SIG-M5 (cell line): ENCODE measurements around the gene CD38.
"Not testable (repeated sequence)": the region's sequence is repeated elsewhere in the genome, so short reads cannot be mapped to it uniquely, and the experiment has no call there.

Experiments used
- DNase-seq: peaks from one replicate; lab custom pipeline; 2025; lab: John Stamatoyannopoulos, UW

The CD38 gene

DNA sequence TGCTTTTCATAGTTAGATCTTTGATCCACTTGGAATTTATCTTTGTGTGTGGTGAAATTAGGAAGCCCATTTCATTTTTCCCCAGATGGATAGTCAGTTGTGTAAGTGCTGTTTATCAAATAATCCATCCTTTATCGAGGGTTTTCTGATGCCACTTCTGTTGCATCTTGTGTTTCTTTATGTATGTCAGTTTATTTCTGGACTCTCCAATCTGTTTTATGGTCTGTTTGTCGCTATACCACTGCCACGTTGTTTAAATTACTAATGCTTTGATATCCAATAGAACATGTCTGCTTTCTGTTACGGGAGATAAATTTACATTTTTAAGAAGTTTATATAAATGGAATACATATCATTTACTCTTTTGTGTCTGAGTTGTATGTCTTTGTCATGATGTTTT is 21.0 kb downstream of the CD38 start:
- no peak for DNase-seq

DNA sequence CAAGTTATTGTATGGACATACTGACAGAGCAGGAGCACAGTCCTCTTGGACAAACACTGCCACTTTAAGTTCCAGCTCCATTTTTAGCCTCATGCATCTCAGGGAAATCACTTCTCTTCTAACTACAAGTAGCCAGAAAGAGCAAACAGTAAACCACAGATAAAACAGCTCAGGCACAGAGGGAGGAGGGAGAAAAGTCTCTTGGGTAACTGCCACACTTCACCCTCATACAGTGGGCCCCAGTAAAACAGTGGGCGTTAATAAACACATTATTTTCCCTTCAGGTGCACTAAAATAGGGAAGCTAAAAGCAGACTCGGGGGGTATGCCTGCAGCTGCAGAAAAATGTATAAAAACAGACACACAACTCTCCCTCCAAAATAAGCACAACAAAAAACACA is 21.6 kb downstream of the CD38 start:
- DNase-seq: no peak

DNA sequence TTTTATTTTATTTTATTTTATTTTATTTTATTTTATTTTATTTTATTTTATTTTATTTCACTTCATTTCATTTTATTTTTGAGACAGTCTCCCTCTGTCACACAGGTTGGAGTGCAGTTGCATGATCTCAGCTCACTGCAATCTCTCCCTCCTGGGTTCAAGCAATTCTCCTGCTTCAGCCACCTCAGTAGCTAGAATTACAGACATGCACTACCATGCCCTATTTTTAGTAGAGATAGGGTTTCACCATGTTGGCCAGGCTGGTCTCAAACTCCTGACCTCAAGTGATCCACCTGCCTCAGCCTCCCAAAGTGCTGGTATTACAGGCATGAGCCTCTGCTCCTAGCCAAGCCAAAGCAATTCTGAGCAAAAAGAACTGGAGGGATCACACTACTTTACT is 24.4 kb downstream of the CD38 start:
- DNase-seq: not testable (repeated sequence)

DNA sequence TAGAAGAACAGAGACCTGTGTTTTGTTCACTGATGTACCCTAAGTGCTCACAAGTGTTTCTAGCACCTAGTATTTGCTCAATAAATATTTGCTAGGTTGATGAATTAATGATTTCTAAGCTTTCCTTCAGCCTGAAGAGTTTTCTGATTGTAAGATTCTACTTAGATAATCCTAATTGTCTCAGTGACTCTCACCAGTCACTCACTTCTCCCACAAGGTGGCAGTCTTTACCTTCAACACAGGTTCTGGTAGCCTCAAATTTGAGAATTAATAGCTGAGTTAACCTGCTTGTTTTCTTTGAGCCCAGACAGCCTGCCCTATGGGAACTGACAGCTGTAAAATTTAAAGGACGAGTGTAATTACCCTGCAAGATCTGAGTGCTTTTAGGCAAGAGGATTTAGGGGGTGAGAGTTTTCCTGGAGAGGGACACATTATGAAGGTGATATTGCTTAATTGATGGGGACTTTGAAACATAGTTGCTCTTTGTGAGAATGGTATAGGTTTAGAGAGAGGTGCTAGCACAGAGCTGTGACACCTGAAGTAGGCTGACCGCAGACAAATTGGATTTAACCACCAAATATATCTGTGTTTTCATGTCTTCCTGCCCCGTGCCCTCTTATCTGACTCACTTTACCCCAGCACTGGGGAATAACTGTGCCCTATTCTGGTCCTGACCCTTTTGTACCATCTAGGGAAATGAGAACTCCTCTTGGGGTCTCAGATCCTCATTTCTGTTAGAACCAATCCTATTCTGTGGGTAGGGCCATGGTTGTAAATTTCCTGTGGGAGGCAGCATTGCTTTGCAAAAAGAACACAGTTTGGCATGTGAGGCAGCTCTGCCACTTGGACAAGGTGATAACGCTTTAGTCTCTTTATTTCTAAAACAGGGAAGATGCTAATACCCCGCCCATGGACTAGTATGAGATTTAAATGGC is 27.7 kb downstream of the CD38 start:
- no peak for DNase-seq

DNA sequence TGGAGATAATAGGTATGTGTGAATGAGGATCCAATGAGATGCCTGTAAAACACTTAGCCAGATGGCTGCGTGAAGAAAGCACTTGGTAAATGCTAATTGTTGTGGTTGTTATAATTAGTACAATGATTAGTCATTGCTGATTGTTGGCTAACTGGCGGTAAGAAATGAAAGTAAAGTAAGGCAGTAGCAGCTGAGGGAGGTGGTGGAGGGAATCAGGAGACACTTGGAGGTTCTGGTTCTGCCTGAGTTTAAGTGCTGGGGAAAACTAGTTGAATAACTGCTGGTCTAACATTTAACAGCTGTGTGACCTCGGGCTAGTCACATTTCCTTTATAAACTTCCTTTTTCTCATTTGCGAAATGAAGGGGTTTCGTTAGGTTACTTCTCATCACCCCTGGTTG is 30.9 kb downstream of the CD38 start:
- peak; percentile 32 for DNase-seq

DNA sequence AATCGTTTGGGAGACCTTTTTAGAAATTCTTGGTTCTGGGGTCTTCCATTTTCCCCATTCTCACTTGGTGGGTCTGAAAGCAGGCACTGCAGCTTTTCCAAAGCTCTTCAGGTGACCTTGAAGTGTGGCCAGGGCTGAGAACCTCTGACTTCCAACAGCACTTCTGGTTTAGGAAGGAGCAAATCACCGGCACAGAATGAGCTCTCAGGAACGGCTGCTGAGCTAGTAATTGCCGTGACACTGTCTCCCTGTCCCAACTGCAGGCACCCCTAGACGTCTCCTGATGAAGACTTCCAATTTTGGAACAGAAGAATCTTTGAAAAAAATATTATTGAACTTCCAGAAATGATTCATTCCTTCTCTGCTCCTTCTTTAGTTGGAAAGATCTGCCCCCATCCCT is 31.3 kb downstream of the CD38 start:
- no peak for DNase-seq

DNA sequence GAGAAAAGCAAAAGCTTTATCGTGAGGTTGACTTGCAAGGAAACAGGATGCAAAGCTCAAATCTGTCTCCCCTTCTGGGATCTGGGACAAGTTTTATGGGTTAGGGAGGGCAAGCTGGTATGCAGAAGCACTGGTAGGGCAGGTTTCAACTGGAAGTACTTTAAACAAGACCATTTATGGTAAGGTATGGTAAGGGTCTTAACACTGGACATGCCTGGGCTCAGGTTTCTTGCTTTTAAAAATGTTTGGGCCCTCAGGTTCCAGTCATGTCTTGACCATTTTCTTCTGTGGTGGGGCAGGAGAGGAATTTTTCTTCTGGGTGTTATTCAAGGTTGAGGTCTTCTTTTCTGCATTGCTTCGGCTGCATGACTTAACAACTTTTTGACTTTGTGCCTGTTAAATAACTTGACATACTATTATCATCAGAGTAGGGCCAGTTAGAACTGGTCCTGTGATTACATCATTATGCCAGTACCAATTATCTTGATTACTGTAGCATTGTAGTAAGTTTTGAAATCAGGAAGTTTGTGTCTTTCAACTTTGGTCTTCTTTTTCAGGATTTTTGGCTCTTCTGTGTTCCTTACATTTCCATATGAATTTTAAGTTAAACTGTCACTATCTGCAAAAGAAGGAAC is 33.7 kb downstream of the CD38 start:
- DNase-seq: no peak

DNA sequence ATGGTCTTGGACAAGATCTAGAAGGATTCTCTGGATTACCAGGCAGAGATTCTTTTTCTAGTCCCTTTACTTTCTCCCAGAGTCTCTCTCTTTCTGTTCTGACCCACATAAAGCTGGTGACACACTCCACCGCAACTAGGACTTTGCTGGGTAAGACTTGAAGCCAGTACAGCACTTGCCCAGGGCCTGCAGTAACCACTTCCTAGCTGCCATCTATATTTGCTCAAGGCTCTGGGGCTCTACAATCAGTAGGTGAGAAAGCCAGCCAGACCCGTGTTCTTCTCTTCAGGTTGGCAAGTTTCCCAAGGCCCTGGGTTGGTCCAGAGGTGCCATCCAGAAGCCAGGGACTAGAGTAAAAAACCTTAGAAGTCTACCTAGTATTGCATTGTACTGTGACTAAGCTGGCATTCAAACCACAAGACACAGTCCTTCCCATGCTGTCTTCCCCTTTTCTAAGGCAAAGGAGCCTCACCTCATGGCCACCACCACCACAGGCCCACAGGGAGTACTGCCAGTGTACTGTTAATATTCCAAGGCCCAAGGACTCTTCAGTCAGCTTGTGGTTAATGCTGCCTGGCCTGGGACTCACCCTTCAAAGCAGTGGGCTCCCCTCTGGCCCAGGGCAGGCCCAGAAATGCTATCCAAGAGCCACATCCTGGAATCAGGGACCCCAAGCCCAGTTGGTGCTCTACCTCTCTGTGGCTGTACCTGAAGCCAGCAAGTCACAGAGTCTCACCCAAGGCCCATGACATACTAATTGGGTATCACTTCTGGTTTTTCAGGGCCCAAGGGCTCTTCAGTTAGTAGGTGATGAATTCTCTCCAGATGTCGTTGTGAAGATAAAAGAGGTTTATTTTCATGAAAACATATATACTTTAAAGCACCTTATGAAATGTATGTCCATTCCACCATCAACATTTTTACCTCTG is 54.7 kb downstream of the CD38 start:
- peak; percentile 37 for DNase-seq

DNA sequence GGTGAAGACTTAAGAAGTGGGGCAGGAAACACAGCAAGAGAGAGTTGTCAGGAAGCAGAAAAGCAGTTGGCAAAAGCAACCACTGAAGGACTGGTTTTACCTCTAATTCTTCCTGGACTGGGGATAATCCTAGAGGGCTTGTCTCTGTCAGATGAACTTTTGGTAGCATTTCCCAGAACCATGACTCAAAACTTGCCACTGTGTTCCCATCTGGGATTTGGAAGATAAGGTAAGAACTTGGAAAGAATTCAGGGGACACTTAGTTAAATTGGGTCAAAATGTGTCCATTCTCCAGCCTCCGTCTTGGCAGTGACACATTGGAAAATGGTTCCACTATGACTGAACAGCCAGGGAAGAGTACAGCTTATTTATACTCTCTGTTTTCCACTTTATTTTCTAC is 55.7 kb downstream of the CD38 start:
- DNase-seq: no peak

DNA sequence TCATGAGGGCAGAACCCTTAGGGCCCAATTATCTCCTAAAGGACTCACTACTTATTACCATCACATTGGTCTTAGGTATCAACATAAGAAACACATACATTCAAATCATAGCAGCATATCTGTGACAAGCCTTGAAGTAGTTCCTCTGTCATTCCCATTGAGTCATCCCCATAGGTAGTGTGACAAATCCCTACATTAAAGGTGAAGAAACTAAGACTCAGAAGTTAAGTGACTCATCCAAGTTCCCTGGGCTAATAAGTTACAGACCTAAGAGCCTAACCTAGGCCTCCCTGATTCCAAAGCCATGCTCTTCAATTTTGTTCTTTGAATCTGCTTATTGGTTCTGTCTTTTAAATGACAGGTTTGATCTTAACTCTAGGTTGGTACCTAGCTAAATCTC is 58.2 kb downstream of the CD38 start:
- no peak for DNase-seq

DNA sequence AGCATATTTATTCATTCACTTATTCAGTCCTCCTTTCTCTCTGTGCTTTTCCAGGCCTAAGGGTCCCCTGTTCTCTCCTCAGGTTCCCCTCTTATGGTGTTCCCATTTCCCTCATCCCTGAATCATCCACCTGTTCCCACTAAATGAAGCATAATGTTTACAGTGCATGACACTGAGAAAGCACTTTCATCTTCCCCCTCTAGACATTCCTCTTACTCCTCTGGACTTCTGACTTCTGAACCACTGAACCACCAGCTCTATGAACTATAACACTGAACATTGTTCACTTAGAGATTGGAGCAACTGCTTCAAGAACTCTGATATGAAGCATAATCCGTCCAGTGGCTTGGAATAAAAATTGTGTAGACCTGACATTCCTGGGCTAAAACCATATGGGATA is 59.5 kb downstream of the CD38 start:
- no peak for DNase-seq

DNA sequence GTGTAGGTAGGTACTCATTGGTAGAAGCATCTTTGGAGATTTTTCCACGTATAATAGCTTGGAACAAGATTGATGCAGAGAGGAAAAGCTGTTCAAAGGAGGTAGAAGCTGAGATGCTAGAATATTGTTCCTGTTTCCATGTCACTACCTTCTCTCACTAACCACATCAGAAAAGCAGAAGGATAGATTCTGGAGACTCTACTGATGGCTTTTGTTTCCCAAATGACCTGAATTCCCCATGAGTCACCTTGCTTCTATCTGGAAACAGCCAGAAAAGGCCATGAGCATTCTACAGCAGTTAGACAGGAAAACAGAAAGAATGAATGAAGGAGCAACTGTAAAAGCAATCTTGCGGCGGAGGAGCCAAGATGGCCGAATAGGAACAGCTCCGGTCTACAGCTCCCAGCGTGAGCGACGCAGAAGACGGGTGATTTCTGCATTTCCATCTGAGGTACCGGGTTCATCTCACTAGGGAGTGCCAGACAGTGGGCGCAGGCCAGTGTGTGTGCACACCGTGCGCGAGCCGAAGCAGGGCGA is 63.1 kb downstream of the CD38 start:
- DNase-seq: not testable (repeated sequence)

DNA sequence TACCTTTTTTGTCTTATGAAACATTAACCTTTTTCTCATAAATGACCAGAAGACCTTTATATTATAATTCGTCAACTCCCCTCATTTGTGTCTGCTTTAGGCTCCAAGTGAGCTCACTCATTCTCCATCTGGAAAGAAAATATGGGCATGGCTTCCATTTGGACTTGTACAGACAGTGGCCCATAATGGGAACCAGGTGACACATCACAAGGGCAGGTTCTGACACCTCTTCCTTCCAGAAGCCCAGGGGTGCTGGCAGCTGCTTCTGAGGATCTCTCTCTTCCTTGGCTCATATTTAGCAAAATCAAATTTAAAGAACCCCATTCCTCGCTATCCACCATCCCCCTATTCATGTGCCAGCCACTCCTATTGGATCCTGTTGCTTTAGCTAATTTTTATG is 69.6 kb downstream of the CD38 start:
- DNase-seq: no peak

DNA sequence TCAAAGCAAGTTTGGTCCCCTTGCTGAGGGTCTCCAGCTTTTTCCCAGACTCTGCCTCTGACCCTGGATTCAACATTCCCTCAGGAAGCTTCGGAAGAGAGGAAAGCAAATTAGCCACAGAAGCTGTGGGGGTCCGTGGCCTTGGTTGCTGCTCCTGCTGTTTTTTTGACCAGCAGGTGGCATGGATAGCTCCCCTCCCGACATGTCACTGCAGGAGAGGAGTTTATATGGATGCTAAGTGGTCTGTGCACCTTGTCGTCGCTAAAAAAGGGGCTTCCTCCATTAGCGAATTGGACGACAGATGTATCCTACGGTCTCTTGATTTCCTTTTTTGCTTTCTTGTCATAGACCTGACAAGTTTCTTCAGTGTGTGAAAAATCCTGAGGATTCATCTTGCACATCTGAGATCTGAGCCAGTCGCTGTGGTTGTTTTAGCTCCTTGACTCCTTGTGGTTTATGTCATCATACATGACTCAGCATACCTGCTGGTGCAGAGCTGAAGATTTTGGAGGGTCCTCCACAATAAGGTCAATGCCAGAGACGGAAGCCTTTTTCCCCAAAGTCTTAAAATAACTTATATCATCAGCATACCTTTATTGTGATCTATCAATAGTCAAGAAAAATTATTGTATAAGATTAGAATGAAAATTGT is 70.2 kb downstream of the CD38 start:
- no peak for DNase-seq

DNA sequence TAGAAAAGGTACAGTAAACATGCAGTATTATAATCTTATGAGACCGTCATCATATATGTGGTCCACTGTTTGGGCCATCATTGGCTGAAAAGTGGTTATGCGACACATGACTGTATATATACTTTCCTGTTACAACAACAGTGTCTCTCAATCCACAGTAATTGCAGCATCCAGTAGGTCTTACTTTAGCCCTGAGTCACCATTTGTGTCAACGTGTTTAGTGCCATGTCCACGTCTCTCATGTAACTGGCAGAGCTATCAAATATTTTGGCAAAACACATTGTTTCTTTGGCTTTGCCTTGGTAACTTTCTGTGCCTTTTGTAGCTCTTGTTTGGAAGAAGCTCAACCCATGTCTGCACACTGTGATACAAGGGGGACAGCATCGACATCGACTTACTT is 73.8 kb downstream of the CD38 start:
- no peak for DNase-seq

DNA sequence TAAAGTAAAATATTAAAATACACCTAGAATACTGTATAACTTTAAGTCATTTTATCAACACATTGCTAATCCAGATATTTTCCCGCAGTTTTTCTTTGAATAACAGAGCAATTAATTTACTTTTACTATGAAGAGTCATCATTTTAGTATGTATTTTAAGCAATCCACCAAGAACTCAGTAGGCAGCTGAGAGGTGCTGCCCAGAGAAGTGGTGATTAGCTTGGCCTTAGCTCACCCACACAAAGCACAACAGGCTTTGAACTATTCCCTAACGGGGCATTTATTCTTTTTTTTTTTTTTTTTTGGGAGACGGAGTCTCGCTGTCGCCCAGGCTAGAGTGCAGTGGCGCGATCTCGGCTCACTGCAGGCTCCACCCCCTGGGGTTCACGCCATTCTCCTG is 74.4 kb downstream of the CD38 start:
- no peak for DNase-seq

DNA sequence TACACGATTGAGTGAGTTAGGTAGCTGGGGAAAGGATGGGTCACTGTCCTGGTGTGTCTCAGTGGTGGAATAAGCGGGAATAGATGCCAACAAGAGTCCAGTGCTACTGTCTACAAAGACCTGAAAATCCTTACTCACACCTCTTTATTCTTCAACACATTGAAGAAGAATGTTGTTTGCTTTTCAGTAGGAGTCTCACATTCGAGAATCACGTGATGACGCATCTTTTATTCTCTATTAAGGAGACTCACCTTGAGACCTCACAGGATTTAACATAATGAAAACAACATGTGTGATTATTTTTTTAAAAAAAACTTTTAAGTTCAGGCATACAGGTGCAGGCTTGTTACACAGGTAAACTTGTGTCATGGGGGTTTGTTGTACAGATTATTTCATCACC is 75.2 kb downstream of the CD38 start:
- DNase-seq: no peak

DNA sequence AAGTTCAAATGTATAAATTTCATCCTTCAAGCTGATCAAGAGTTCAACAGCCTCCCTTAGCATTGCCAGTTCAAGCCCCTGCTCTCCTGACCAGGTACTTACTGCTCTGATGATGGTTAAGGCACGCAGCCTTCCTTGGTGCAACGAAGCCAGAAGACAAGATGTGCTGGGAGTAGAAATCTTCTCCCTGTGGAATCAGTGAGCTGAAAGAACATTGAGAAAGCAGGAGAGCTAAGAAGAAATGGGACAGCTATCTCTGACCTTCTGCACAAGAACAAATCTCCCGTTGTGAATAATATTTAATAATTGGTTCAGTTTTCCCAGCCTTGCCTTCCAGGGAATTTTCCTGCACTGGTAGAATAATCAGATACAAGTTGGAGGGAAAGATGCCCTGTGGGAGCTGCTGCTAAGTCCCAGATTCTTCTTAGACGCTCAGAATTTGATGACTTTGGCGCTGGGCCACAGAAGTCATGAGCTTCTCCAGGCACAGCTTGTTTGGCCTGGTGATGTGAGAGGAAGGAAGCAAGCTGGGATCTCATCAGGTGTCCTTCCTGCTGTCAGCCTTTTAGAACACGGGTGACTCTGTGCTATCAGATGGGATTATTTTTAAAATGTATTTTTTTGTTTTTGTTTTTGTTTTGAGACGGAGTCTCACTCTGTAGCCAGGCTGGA is 77.8 kb downstream of the CD38 start:
- no peak for DNase-seq

DNA sequence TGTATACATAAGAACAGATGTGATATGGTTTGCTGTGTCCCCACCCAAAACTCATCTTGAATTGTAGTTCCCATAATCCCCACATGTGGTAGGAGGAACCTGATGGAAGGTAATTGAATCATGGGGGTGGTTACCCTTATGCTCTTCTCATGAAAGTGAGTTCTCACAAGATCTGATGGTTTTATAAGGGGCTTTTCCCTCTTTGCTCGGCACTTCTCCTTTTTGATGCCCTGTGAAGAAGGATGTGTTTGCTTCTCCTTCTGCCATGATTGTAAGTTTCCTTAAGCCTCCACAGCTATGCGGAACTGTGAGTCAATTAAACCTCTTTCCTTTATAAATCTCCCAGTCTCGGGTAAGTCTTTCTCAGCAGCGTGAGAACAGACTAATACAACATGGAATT is 83.1 kb downstream of the CD38 start:
- not testable (repeated sequence) for DNase-seq

DNA sequence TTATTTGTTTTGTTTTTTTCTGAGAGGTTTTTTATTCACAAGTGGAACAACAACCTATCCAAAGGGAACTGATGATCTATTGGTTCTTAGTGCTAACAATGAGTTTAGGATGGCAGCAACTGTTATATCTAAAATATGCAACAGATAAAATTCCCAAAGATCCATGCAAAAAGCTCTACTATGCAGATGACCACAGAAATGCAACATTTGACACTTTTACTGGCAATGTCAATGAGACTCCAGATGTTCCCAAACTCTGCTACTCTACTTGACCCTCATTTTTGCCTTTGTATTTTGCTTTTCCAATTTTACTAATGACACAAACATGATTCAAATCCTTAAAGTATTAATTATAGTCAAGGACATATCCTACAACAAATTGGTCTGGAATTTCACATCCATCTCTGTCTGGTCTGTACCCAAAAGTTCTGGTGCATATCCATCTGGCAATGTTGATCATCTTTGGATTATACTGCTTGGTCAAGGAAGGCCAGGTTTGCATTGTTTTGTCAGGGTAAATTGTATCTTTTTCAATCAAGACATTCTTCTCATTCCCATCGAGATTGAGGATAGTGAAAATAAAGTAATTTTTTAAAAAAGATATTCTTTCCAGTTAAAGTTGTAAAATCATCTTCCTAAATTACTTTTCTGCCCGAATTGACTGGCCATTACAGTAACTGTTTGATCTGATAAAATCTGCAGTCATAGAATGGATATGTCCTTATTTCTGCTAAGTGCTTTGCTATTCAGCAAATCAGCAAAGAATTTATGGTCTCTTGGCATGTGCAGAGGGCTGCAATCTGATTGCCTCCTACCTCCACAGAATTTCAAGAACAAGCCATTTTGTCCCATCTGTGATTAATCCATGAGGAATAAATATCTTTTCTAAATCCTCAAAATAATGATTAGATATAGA is 86.8 kb downstream of the CD38 start:
- DNase-seq: no peak
